HL-60 (cell line): Measurements from ENCODE around the gene MARCHF4.

Source experiments
- DNase-seq, 2 experiments: peaks; one replicate each; pipeline ENCODE4 v3.0.0-alpha.2; 2010 to 2020; ENCODE audit warnings: low read depth in 1 of 2, low spot score in 1 of 2
- H3K27ac ChIP-seq: fragments of 250-450 bp; sonication (Bioruptor Pico); replicated peaks from 2 replicates; pipeline ENCODE4 v1.5.1; 2020; ENCODE audit warnings: mild to moderate bottlenecking, moderate library complexity
- H3K27me3 ChIP-seq: fragments of 250-450 bp; sonication (Bioruptor Pico); 2 replicates; pipeline ENCODE4 v1.5.1; 2021; ENCODE audit warnings: mild to moderate bottlenecking, moderate library complexity; ENCODE audit not compliant: insufficient read depth, poor library complexity, severe bottlenecking
- H3K4me3 ChIP-seq: replicated peaks from 2 replicates; pipeline ENCODE4 v1.5.1; 2011; ENCODE audit warnings: mild to moderate bottlenecking, control low read depth, low read length; ENCODE audit not compliant: insufficient read depth
- CTCF ChIP-seq: IDR thresholded peaks from one replicate; pipeline ENCODE4 v1.5.1; 2011; ENCODE audit warnings: low read length, control low read depth, inconsistent platforms; ENCODE audit not compliant: insufficient read depth
- GABPA ChIP-seq: IDR thresholded peaks from 2 replicates; pipeline ENCODE4 v1.6.1; 2012; ENCODE audit warnings: low read depth
- POLR2AphosphoS5 ChIP-seq: IDR thresholded peaks from 2 replicates; pipeline ENCODE4 v1.6.1; 2012; ENCODE audit warnings: low read depth
- SPI1 ChIP-seq: IDR thresholded peaks from 2 replicates; pipeline ENCODE4 v1.6.1; 2012; ENCODE audit warnings: low read depth, mild to moderate bottlenecking, borderline replicate concordance
- TF ChIP-seq, protein P1 (sequence below): IDR thresholded peaks from 2 replicates; pipeline ENCODE4 v1.6.1; 2012; ENCODE audit warnings: low read depth; ENCODE audit not compliant: insufficient replicate concordance

The MARCHF4 gene

GRCh38 chr2:216349366-216349765 is 22.9 kb downstream of the MARCHF4 start:
- Histone ChIP-seq H3K27me3 (peaks cover 8% of the 10 kb centered on the region), H3K4me3 (no peak overlapping the region), H3K27ac (no peak overlapping the region)
- TF ChIP-seq SPI1 (no peak), GABPA (no peak), CTCF (no peak), POLR2AphosphoS5 (no peak)
- TF ChIP-seq, protein P1, sequence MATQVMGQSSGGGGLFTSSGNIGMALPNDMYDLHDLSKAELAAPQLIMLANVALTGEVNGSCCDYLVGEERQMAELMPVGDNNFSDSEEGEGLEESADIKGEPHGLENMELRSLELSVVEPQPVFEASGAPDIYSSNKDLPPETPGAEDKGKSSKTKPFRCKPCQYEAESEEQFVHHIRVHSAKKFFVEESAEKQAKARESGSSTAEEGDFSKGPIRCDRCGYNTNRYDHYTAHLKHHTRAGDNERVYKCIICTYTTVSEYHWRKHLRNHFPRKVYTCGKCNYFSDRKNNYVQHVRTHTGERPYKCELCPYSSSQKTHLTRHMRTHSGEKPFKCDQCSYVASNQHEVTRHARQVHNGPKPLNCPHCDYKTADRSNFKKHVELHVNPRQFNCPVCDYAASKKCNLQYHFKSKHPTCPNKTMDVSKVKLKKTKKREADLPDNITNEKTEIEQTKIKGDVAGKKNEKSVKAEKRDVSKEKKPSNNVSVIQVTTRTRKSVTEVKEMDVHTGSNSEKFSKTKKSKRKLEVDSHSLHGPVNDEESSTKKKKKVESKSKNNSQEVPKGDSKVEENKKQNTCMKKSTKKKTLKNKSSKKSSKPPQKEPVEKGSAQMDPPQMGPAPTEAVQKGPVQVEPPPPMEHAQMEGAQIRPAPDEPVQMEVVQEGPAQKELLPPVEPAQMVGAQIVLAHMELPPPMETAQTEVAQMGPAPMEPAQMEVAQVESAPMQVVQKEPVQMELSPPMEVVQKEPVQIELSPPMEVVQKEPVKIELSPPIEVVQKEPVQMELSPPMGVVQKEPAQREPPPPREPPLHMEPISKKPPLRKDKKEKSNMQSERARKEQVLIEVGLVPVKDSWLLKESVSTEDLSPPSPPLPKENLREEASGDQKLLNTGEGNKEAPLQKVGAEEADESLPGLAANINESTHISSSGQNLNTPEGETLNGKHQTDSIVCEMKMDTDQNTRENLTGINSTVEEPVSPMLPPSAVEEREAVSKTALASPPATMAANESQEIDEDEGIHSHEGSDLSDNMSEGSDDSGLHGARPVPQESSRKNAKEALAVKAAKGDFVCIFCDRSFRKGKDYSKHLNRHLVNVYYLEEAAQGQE, result no peak
- no peak for DNase-seq

DNA sequence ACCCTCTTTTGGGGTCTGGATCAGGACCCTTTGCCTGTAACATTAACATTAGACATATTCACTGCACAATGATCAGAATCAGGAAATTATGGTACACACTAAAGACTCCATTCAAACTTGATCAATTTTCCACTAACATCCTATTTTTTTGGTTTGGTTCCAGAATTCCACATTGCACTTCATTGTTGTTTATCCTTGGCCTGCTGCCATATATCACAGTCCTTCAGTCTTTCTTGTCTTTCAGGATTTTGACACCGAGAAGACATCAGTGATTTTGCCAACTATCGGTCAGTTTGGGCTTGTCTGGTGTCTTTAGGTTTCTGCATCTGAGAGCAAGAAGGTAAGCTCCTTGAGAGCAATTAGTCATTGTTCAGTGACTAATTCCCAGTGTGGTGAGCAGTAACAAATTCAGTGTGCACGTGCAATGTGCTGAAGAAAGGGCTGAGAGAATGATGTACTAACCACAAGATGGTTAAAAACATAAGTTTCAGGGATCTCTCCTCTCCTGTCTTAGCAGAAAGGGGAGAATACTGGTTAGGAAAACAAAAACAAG is 23.5 kb downstream of the MARCHF4 start:
- no peak for DNase-seq

GRCh38 chr2:216346781-216347180 is 25.5 kb downstream of the MARCHF4 start:
- no peak for DNase-seq
- H3K27me3 ChIP-seq, result peaks cover 4% of the 10 kb centered on the region
- H3K4me3 ChIP-seq, result no peak overlapping the region
- TF ChIP-seq SPI1, result no peak
- TF ChIP-seq POLR2AphosphoS5, result no peak
- TF ChIP-seq, protein P1, result no peak
- no peak for TF ChIP-seq CTCF
- no peak for TF ChIP-seq GABPA
- H3K27ac ChIP-seq, result no peak overlapping the region

More for the DNA sequence above, 23.5 kb downstream of the MARCHF4 start:
- TF ChIP-seq, protein P1, result no peak
- no peak for TF ChIP-seq CTCF
- TF ChIP-seq GABPA, result no peak
- TF ChIP-seq SPI1, result no peak
- peaks cover 8% of the 10 kb centered on the region for H3K27me3 ChIP-seq
- H3K27ac ChIP-seq, result no peak overlapping the region
- H3K4me3 ChIP-seq, result no peak overlapping the region
